Lung (tissue), 12 donors: ENCODE results near the gene ABHD17C. TPM values are rescaled to one million over a fixed set of nuclear protein-coding genes. Genes with fewer than 3 reads are reported as not detected.

ENCODE experiments used
- ATAC-seq: fragments of 200-7000 bp; cut with Tn5 transposase; one replicate; pipeline ENCODE4 v1.9.1; 2020; ENCODE audit warnings: moderate number of reproducible peaks; ENCODE audit not compliant: insufficient read depth, low FRiP score
- DNase-seq, 3 donors: peaks; one replicate each; pipeline ENCODE4 v3.0.0-alpha.2; 2013 to 2017
- H3K27ac ChIP-seq, 2 donors: one replicate each; pipeline ENCODE4 v1.5.1; 2013; ENCODE audit warnings: mild to moderate bottlenecking in 2 of 2, moderate library complexity in 2 of 2, control low read depth in 1 of 2, inconsistent platforms in 1 of 2, low read depth in 1 of 2, low read length in 1 of 2
- H3K27me3 ChIP-seq, 3 donors: one replicate each; pipeline ENCODE4 v1.5.1; 2013; ENCODE audit warnings: low read length in 2 of 3; ENCODE audit not compliant: control insufficient read depth in 3 of 3, insufficient read depth in 3 of 3
- H3K36me3 ChIP-seq, 4 donors: one replicate each; pipeline ENCODE4 v1.5.1; 2013; ENCODE audit warnings: low read length in 4 of 4, mild to moderate bottlenecking in 1 of 4, moderate library complexity in 1 of 4; ENCODE audit not compliant: control insufficient read depth in 4 of 4, insufficient read depth in 4 of 4
- H3K4me1 ChIP-seq, 5 donors: one replicate each; pipeline ENCODE4 v1.5.1; 2013; ENCODE audit warnings: low read length in 5 of 5, mild to moderate bottlenecking in 2 of 5, moderate library complexity in 1 of 5; ENCODE audit not compliant: control insufficient read depth in 5 of 5, insufficient read depth in 5 of 5
- H3K4me3 ChIP-seq: one replicate; pipeline ENCODE4 v1.5.1; 2013; ENCODE audit warnings: mild to moderate bottlenecking, control low read depth, moderate library complexity
- H3K9ac ChIP-seq, 2 donors: one replicate each; pipeline ENCODE4 v1.5.1; 2013; ENCODE audit warnings: low read length in 2 of 2, control low read depth in 1 of 2; ENCODE audit not compliant: insufficient read depth in 1 of 2
- H3K9me3 ChIP-seq, 4 donors: one replicate each; pipeline ENCODE4 v1.5.1; 2013; ENCODE audit warnings: low read length in 3 of 4, mild to moderate bottlenecking in 1 of 4, moderate library complexity in 1 of 4; ENCODE audit not compliant: control insufficient read depth in 4 of 4, insufficient read depth in 3 of 4
- CTCF ChIP-seq: IDR thresholded peaks from 2 replicates; pipeline ENCODE4 v1.5.1; 2012; ENCODE audit warnings: mild to moderate bottlenecking; ENCODE audit errors: control extremely low read depth, extremely low read depth
- WGBS, 2 donors: extraction: QIAGEN DNeasy Blood & Tissue Kit; methylation state at CpG; one replicate each; pipeline ENCODE4 v1.1.7; 2013; 5-methylcytosine and 5-hydroxymethylcytosine counted together
- polyA plus RNA-seq, 2 donors: library from polyadenylated mRNA; stranded (reverse); fragments of 200-250 nt; gene quantifications; one replicate each; pipeline ENCODE4 v1.2.1, GENCODE V29; 2013
- total RNA-seq, 2 donors: library from RNA; depleted of rRNA in 1 of 2; stranded (reverse); fragments of >200 nt in 1 of 2; gene quantifications; one replicate each; pipeline ENCODE4 v1.2.1, GENCODE V29; 2014 to 2021
- donor health status: control.
- donor health status: control.
- donor health status: Bipolar disorder and iron deficiency.
- donor health status: healthy.
- donor health status: DM: yes; HTN: yes; CAD: no.

The ABHD17C gene
- total and polyA plus RNA-seq, 4 donors = 15.2 to 23.7 (median 22.0) TPM

- Histone ChIP-seq H3K9me3 (no peaks in the 10 kb centered on the region), H3K27me3 (peaks cover 0 to 2% (median 0%) of the 10 kb centered on the region in 3 donors), H3K4me1 (peaks cover 0 to 6% (median 2%) of the 10 kb centered on the region in 5 donors), H3K9ac (no peak overlapping the region), H3K36me3 (no peaks in the 10 kb centered on the region), H3K4me3 (no peak overlapping the region), H3K27ac (no peak overlapping the region)
- ATAC-seq (no peak), DNase-seq (no peak)
- TF ChIP-seq CTCF = no peak
- WGBS, 2 donors = 66% methylated on average over 4 of the region's 4 CpGs
Observed at GRCh38 chr15:80682201-80682600, 12.9 kb upstream of the ABHD17C start.

GRCh38 chr15:80684697-80685096, 10.4 kb upstream of the ABHD17C start:
- Histone ChIP-seq H3K27me3 (peaks cover 0 to 2% (median 0%) of the 10 kb centered on the region in 3 donors), H3K9me3 (no peaks in the 10 kb centered on the region), H3K27ac (no peak overlapping the region), H3K4me1 (peaks cover 0 to 2% (median 0%) of the 10 kb centered on the region in 5 donors), H3K36me3 (no peaks in the 10 kb centered on the region), H3K4me3 (no peak overlapping the region), H3K9ac (no peak overlapping the region)
- no peak for TF ChIP-seq CTCF
- no peak for DNase-seq
- ATAC-seq = no peak

DNA sequence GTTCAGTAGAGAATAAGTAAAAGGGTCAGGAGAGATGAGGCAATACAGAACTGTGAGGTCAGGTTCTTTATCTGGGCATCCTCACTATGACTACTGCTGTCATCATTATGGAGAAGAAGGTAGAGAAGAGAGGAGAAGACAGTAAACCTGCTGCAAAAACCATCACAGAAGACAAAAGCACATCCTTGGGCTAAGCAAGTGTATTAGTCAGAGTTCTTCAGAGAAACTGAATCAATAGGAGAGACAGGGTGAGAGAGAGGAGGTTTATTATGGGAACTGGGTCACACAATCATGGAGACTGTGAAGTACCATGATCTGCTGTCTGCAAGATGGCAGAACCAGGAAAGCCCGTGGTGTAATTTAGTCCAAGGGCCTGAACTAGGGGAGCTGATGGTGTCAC, 9.5 kb upstream of the ABHD17C start:
- H3K36me3 ChIP-seq = no peaks in the 10 kb centered on the region
- H3K4me3 ChIP-seq = no peak overlapping the region
- no peaks in the 10 kb centered on the region for H3K9me3 ChIP-seq
- ATAC-seq (no peak), DNase-seq (no peak)
- H3K27me3 ChIP-seq = peaks cover 0 to 2% (median 0%) of the 10 kb centered on the region in 3 donors
- H3K27ac ChIP-seq = peak overlapping the region in 1 of 2 donors; percentile 31
- WGBS, 2 donors = 98 to 100% methylated on average over 1 of the region's 1 CpG
- no peak overlapping the region for H3K9ac ChIP-seq
- no peak for TF ChIP-seq CTCF
- H3K4me1 ChIP-seq = no peaks in the 10 kb centered on the region

DNA sequence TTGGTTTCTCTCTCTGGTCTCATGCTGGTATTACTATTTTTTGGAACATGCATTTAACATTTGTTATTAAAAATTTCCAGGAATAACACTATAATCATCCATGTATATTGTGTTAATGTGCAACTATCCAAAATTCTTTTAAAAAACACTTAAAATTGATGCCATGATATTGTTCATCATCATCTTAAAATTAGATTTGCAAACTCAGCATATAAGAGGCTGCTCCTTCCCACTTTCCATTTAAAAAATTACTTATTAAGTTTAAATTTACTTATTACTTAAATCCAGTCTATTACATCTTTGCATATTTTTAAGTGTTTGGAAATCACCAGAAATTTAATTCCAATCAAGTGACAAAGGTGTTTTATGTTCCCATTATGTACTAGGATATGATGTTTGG, 5.8 kb upstream of the ABHD17C start:
- peaks cover 0 to 2% (median 0%) of the 10 kb centered on the region in 3 donors for H3K27me3 ChIP-seq
- H3K4me3 ChIP-seq = no peak overlapping the region
- H3K9me3 ChIP-seq = no peaks in the 10 kb centered on the region
- TF ChIP-seq CTCF = no peak
- H3K4me1 ChIP-seq = peaks cover 0 to 5% (median 1%) of the 10 kb centered on the region in 5 donors
- no peak overlapping the region for H3K27ac ChIP-seq
- no peak overlapping the region for H3K9ac ChIP-seq
- DNase-seq (no peak), ATAC-seq (no peak)
- no peaks in the 10 kb centered on the region for H3K36me3 ChIP-seq
